ENCODE results near the gene CD46. TPM values are rescaled to one million over a fixed set of nuclear protein-coding genes. Genes with fewer than 3 reads are reported as not detected.
"Not testable (repeated sequence)": the region's sequence is repeated elsewhere in the genome, so short reads cannot be mapped to it uniquely, and the experiment has no call there.

CD46 gene
- total RNA-seq, 1 experiment from 2014 or later = 100 TPM

DNA sequence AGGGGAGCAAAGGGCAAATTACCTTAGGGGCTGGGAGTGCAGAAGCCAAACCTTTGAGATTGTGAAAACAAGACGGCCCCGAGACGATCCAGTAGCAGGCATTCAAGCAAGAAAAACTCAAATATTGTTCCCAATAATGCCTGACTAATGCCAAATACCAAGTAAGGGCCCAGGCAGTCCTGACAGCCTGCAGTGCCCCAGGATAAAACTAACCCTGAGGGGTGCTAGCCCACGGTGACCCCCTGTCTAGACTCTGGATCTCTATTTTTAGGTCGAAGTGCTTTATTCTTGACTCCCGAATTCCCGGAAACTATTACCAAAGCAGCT lies 428 bp upstream of the CD46 start:
- intact Hi-C loops (cut with micrococcal nuclease); H2AFZ ChIP-seq (ENCODE audit: low read depth, low read length, poor library complexity, severe bottlenecking); H3K27me3 ChIP-seq (ENCODE audit: insufficient read depth, low read length); H3K9me2 ChIP-seq (ENCODE audit: insufficient read depth); H4K20me1 ChIP-seq (ENCODE audit: insufficient read depth); DNase-seq (ENCODE audit: low read depth, low spot score); H3K36me3 ChIP-seq (ENCODE audit: control insufficient read depth in 1 of 2, insufficient read depth in 2 of 2, low read length in 2 of 2); RAD21 ChIA-PET (ENCODE audit: low non-redundant PET in 1 of 2, low total read pairs in 2 of 2, uncharacterized antibody in 2 of 2, unreplicated experiment in 2 of 2); CTCF ChIA-PET; H3K9me3 ChIP-seq (ENCODE audit: control insufficient read depth in 1 of 2, insufficient read depth in 1 of 2, low read depth in 1 of 2, low read length in 2 of 2); ATAC-seq: not testable (repeated sequence)
- BruUV-seq (replicated peaks) = TSS peak; percentile 91
- Histone ChIP-seq H3K9ac (ENCODE audit: low read length) (peak overlapping the region; percentile 94), H3K4me1 (ENCODE audit: control insufficient read depth in 1 of 2, insufficient read depth in 2 of 2, low read length in 2 of 2) (peaks cover 26 to 39% of the 10 kb centered on the region in 2 experiments), H3K4me3 (replicated peaks in 1 of 2; ENCODE audit: low read depth in 1 of 2, low read length in 2 of 2) (peak overlapping the region; percentile 93 to 97), H3K4me2 (ENCODE audit: low read length) (peak overlapping the region; percentile 77), H3K79me2 (ENCODE audit: insufficient read depth, low read length) (peaks cover 46% of the 10 kb centered on the region), H3K27ac (ENCODE audit: low read depth, low read length) (peak overlapping the region; percentile 65)
- POLR2A ChIA-PET = interaction anchor here (1.0 kb wide), 1 partner anchor 11 kb away, joined by 3 read pairs; no protein-coding TSS in a partner anchor

DNA sequence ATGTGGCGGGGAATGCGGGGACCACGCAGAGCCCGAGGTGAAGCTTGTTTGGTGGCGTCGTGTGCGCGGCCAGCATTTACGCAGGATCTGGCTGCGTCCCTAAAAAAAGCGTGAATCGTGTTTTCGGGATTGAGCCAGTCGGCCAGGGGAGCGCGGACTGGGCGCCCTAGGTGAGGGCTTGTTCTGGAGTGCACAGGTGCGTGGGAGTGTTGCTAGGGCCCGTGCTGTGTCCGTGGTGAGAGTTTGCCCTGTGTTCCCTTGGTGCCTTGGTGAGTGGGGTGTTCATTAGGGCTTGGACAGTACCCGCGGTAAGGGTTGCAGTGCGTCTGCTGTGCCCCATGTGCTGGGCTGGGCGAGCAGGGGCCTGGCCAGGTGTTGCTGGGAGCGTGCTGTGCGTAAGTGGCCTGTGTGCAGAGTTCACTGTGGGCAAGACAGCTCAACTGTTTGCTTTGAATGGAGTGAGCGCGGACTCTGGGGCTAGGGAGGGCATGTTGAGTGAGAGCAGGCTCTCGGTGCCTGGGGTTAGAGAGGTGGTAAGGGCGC lies 673 bp downstream of the CD46 start:
- TSS peak; percentile 59 for BruUV-seq (replicated peaks)
- intact Hi-C loops (cut with micrococcal nuclease) = loop anchor here (2.0 kb wide), 1 partner anchor 44 kb away; no protein-coding TSS in a partner anchor

More for the DNA sequence above, 673 bp downstream of the CD46 start:
- Histone ChIP-seq H2AFZ (ENCODE audit: low read depth, low read length, poor library complexity, severe bottlenecking) (no peak overlapping the region), H3K9me3 (ENCODE audit: control insufficient read depth in 1 of 2, insufficient read depth in 1 of 2, low read depth in 1 of 2, low read length in 2 of 2) (no peaks in the 10 kb centered on the region), H3K4me2 (ENCODE audit: low read length) (peak overlapping the region; percentile 77), H3K27me3 (ENCODE audit: insufficient read depth, low read length) (no peaks in the 10 kb centered on the region), H3K79me2 (ENCODE audit: insufficient read depth, low read length) (peaks cover 57% of the 10 kb centered on the region), H4K20me1 (ENCODE audit: insufficient read depth) (no peaks in the 10 kb centered on the region), H3K27ac (ENCODE audit: low read depth, low read length) (peak overlapping the region; percentile 70), H3K9me2 (ENCODE audit: insufficient read depth) (no peaks in the 10 kb centered on the region), H3K4me1 (ENCODE audit: control insufficient read depth in 1 of 2, insufficient read depth in 2 of 2, low read length in 2 of 2) (peaks cover 26 to 36% of the 10 kb centered on the region in 2 experiments), H3K36me3 (ENCODE audit: control insufficient read depth in 1 of 2, insufficient read depth in 2 of 2, low read length in 2 of 2) (peaks cover 0 to 3% of the 10 kb centered on the region in 2 experiments; a peak in 1 of 4 replicates), H3K4me3 (replicated peaks in 1 of 2; ENCODE audit: low read depth in 1 of 2, low read length in 2 of 2) (peak overlapping the region; percentile 93 to 97), H3K9ac (ENCODE audit: low read length) (peak overlapping the region; percentile 94)
- ATAC-seq = peak; percentile 46
- no peak for DNase-seq (ENCODE audit: low read depth, low spot score)
- ChIA-PET POLR2A (interaction anchor here (1.0 kb wide), 1 partner anchor 12 kb away, joined by 3 read pairs; no protein-coding TSS in a partner anchor), CTCF (interaction anchor here (1.1 kb wide), 1 partner anchor 45 kb away, joined by 4 read pairs; no protein-coding TSS in a partner anchor), RAD21 (ENCODE audit: low non-redundant PET in 1 of 2, low total read pairs in 2 of 2, uncharacterized antibody in 2 of 2, unreplicated experiment in 2 of 2) (no interaction called here)
- TF ChIP-seq, protein P1, sequence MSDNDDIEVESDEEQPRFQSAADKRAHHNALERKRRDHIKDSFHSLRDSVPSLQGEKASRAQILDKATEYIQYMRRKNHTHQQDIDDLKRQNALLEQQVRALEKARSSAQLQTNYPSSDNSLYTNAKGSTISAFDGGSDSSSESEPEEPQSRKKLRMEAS (IDR thresholded peaks at IDR 0.05) = peak; percentile 69
- TF ChIP-seq, protein P2, sequence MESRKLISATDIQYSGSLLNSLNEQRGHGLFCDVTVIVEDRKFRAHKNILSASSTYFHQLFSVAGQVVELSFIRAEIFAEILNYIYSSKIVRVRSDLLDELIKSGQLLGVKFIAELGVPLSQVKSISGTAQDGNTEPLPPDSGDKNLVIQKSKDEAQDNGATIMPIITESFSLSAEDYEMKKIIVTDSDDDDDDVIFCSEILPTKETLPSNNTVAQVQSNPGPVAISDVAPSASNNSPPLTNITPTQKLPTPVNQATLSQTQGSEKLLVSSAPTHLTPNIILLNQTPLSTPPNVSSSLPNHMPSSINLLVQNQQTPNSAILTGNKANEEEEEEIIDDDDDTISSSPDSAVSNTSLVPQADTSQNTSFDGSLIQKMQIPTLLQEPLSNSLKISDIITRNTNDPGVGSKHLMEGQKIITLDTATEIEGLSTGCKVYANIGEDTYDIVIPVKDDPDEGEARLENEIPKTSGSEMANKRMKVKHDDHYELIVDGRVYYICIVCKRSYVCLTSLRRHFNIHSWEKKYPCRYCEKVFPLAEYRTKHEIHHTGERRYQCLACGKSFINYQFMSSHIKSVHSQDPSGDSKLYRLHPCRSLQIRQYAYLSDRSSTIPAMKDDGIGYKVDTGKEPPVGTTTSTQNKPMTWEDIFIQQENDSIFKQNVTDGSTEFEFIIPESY (IDR thresholded peaks at IDR 0.05; ENCODE audit: extremely low read depth, insufficient replicate concordance, low read length) = no peak
- TF ChIP-seq CEBPB (IDR thresholded peaks at IDR 0.05; ENCODE audit: low read depth) (no peak), EGR1 (IDR thresholded peaks at IDR 0.05; ENCODE audit: low read depth) (peak; percentile 57; the same call in 1 of the 2 replicates), POLR2AphosphoS5 (IDR thresholded peaks at IDR 0.05; ENCODE audit: low read depth, low read length) (peak; percentile 28; the same call in 1 of the 2 replicates), ZFX (IDR thresholded peaks at IDR 0.05) (peak; percentile 10; the same call in 1 of the 2 replicates), SIN3A (IDR thresholded peaks at IDR 0.05; ENCODE audit: low read depth) (0 out of 2 replicates have a peak, but pooled peaks have one; percentile 6)

Data from HCT116 (cell line).